CD14-positive monocyte (primary cell): ENCODE results near the gene HPDL. TPM values are rescaled to one million over a fixed set of nuclear protein-coding genes. Genes with fewer than 3 reads are reported as not detected.

Experiments used
- DNase-seq, 3 donors: peaks; one replicate each; pipeline ENCODE4 v3.0.0-alpha.2; 2011 to 2022
- H2AFZ ChIP-seq: 2 replicates; pipeline ENCODE4 v1.6.0; 2012; ENCODE audit warnings: mild to moderate bottlenecking, low read depth, low read length, inconsistent platforms; ENCODE audit not compliant: insufficient read depth, poor library complexity, severe bottlenecking
- H3K27ac ChIP-seq, 2 donors: 1 replicate in 1 of 2; 2 replicates in 1 of 2; pipeline ENCODE4 v1.5.1; 2012 to 2013; ENCODE audit warnings: low read length in 2 of 2, control low read depth in 1 of 2, inconsistent platforms in 1 of 2, low read depth in 1 of 2, mild to moderate bottlenecking in 1 of 2
- H3K27me3 ChIP-seq, 2 donors: one replicate each; pipeline versions ENCODE4 v1.6.0 to v1.6.1; 2011 to 2013; ENCODE audit warnings: low read length in 2 of 2; ENCODE audit not compliant: control insufficient read depth in 2 of 2, insufficient read depth in 2 of 2
- H3K36me3 ChIP-seq, 2 donors: replicated peaks in 1 of 2; 1 replicate in 1 of 2; 2 replicates in 1 of 2; pipeline versions ENCODE4 v1.5.1 to v1.6.1; 2012 to 2013; ENCODE audit warnings: low read length in 2 of 2, control low read depth in 1 of 2, inconsistent platforms in 1 of 2, mild to moderate bottlenecking in 1 of 2; ENCODE audit not compliant: insufficient read depth in 2 of 2, control insufficient read depth in 1 of 2
- H3K4me1 ChIP-seq, 2 donors: 1 replicate in 1 of 2; 2 replicates in 1 of 2; pipeline versions ENCODE4 v1.5.1 to v1.6.1; 2012 to 2013; ENCODE audit warnings: low read length in 2 of 2, control low read depth in 1 of 2, inconsistent platforms in 1 of 2, mild to moderate bottlenecking in 1 of 2, moderate library complexity in 1 of 2; ENCODE audit not compliant: insufficient read depth in 2 of 2, control insufficient read depth in 1 of 2
- H3K4me2 ChIP-seq: replicated peaks from 2 replicates; pipeline ENCODE3; 2012; ENCODE audit warnings: low read length, moderate library complexity, mild to moderate bottlenecking; ENCODE audit not compliant: poor library complexity, severe bottlenecking; ENCODE audit errors: extremely low read depth
- H3K4me3 ChIP-seq, 3 experiments: fragments of 200-600 bp in 1 of 3; sonication (generic) in 1 of 3; replicated peaks in 1 of 3; 1 replicate in 2 of 3; 2 replicates in 1 of 3; pipeline ENCODE4 v1.5.1; 2011 to 2013; ENCODE audit warnings: low read length in 3 of 3, mild to moderate bottlenecking in 3 of 3, control low read depth in 2 of 3, low read depth in 2 of 3, inconsistent platforms in 1 of 3, moderate library complexity in 1 of 3
- H3K79me2 ChIP-seq: 2 replicates; pipeline ENCODE4 v1.6.0; 2012; ENCODE audit warnings: mild to moderate bottlenecking, control low read depth, inconsistent platforms, low read length, moderate library complexity; ENCODE audit not compliant: insufficient read depth
- H3K9ac ChIP-seq: 2 replicates; pipeline ENCODE4 v1.6.0; 2017; ENCODE audit warnings: low read length, mild to moderate bottlenecking; ENCODE audit not compliant: insufficient read depth, poor library complexity, severe bottlenecking
- H3K9me3 ChIP-seq, 2 donors: replicated peaks in 1 of 2; 1 replicate in 1 of 2; 2 replicates in 1 of 2; pipeline versions ENCODE4 v1.5.1 to v1.6.1; 2012 to 2013; ENCODE audit warnings: low read length in 2 of 2, control low read depth in 1 of 2; ENCODE audit not compliant: control insufficient read depth in 1 of 2, insufficient read depth in 1 of 2
- H4K20me1 ChIP-seq: 2 replicates; pipeline ENCODE4 v1.6.0; 2012; ENCODE audit warnings: mild to moderate bottlenecking, low read length, control low read depth, moderate library complexity; ENCODE audit not compliant: insufficient read depth
- H3K27ac Mint-ChIP-seq, 7 donors: one replicate each; pipeline ENCODE4 v1.8.0; 2020; ENCODE audit warnings: mild to moderate bottlenecking in 7 of 7, mixed read lengths in 7 of 7, moderate library complexity in 6 of 7, inconsistent platforms in 2 of 7
- H3K27me3 Mint-ChIP-seq, 3 donors: one replicate each; pipeline ENCODE4 v1.8.0; 2021 to 2022; ENCODE audit warnings: low read depth in 3 of 3, mild to moderate bottlenecking in 3 of 3, mixed read lengths in 3 of 3, moderate library complexity in 3 of 3, inconsistent platforms in 1 of 3
- H3K36me3 Mint-ChIP-seq, 2 donors: one replicate each; pipeline ENCODE4 v1.8.0; 2020; ENCODE audit warnings: mixed read lengths in 2 of 2, inconsistent platforms in 1 of 2, mild to moderate bottlenecking in 1 of 2
- H3K4me1 Mint-ChIP-seq: one replicate; pipeline ENCODE4 v1.8.0; 2020; ENCODE audit warnings: mild to moderate bottlenecking, mixed read lengths
- H3K4me3 Mint-ChIP-seq, 2 donors: one replicate each; pipeline ENCODE4 v1.8.0; 2020; ENCODE audit warnings: mild to moderate bottlenecking in 2 of 2, mixed read lengths in 2 of 2, moderate library complexity in 1 of 2
- H3K9me3 Mint-ChIP-seq, 7 donors: one replicate each; pipeline ENCODE4 v1.8.0; 2020 to 2022; ENCODE audit warnings: mixed read lengths in 7 of 7, mild to moderate bottlenecking in 6 of 7, moderate library complexity in 6 of 7, inconsistent platforms in 2 of 7
- CTCF ChIP-seq: fragments of 200-600 bp; IDR thresholded peaks from one replicate; pipeline ENCODE4 v1.8.0; 2022; ENCODE audit warnings: antibody characterized with exemption, mild to moderate bottlenecking
- WGBS: methylation state at CpG from one replicate; pipeline ENCODE4 v1.1.5; 2013; ENCODE audit warnings: missing lambda C conversion rate; ENCODE audit not compliant: insufficient coverage; 5-methylcytosine and 5-hydroxymethylcytosine counted together
- intact Hi-C, 2 donors: fragments of 100-400 bp; cut with micrococcal nuclease; formaldehyde crosslinking; loops; one replicate each; pipeline versions ENCODE4 v1.15.0 to v1.15.1; 2023
- polyA plus RNA-seq, 3 donors: library from polyadenylated mRNA; depleted of rRNA in 1 of 3; unstranded in 2 of 3; stranded (reverse) in 1 of 3; fragments of 300-500 nt in 2 of 3; fragments of >200 nt in 1 of 3; fragmentation: Illumina TruSeq in 2 of 3; gene quantifications; 1 replicate in 2 of 3; 2 replicates in 1 of 3; pipeline ENCODE4 v1.2.3, GENCODE V29; 2012 to 2021

Gene HPDL
- polyA plus RNA-seq, 3 donors = 0.17 TPM; not detected in 2

DNA sequence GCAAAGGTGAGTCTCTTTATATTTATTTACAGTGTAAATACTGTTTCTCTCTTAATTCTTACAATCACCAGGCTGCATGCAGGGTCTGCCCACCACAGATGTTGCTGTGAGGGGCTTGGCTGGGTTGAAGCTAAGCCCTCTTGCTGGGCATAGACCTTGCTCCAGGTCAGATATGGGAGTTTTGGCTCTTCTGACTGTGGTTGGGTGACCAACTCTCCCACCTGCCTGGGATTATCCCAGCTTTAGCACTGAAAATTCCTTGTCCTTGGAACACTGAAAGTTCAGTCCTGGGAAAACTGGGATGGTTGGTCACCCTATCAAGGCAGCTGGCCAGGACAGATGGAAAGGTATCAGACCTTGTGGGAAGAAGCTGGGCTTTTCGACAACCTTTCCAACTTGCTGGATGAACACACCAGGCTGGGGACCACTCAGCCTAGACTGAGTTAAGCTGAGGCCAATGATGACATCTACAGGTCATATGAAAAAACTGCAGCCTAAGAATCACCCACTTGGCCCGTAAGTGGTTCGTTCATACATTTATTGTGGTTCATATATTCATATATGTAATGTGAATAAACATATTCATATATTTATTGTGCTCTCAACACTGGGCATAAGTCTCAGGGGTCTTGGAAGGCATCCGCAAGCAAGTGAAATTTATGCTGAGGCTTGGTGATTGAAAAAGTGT lies 26.6 kb upstream of the HPDL start:
- H3K4me1 ChIP-seq = peaks cover 15 to 18% of the 10 kb centered on the region in 2 donors
- H3K27me3 Mint-ChIP-seq = peaks cover 0 to 6% (median 5%) of the 10 kb centered on the region in 3 donors
- no peaks in the 10 kb centered on the region for H4K20me1 ChIP-seq
- no peak overlapping the region for H3K9ac ChIP-seq
- peaks cover 10% of the 10 kb centered on the region for H3K4me1 Mint-ChIP-seq
- H3K27me3 ChIP-seq = no peaks in the 10 kb centered on the region
- no peak overlapping the region for H3K27ac Mint-ChIP-seq
- no peaks in the 10 kb centered on the region for H3K9me3 ChIP-seq
- DNase-seq = peak; percentile 46 to 65 (median 62)
- H3K79me2 ChIP-seq = no peaks in the 10 kb centered on the region
- H3K9me3 Mint-ChIP-seq = no peaks in the 10 kb centered on the region
- H3K36me3 ChIP-seq = no peaks in the 10 kb centered on the region
- no peak overlapping the region for H3K4me2 ChIP-seq
- intact Hi-C loops = loop anchor here (1.0 to 10.0 kb wide), 6 partner anchors 281 to 568 kb away; partner anchors contain the start of genes NASP (in 1 of the 2), RNU5D-1 (in 1 of the 2) and RPS8 (in 1 of the 2)
- no peaks in the 10 kb centered on the region for H3K36me3 Mint-ChIP-seq
- 0% methylated on average over 1 of the region's 4 CpGs for WGBS
- peak; percentile 75 for TF ChIP-seq CTCF
- H2AFZ ChIP-seq = no peak overlapping the region
- H3K27ac ChIP-seq = no peak overlapping the region
- H3K4me3 Mint-ChIP-seq = no peak overlapping the region
- no peak overlapping the region for H3K4me3 ChIP-seq

GRCh38 chr1:45300669-45300997 lies 26.1 kb upstream of the HPDL start:
- DNase-seq = no peak
- Histone ChIP-seq H2AFZ (no peak overlapping the region), H3K27me3 (no peaks in the 10 kb centered on the region), H3K9ac (no peak overlapping the region), H3K36me3 (no peaks in the 10 kb centered on the region), H3K9me3 (no peaks in the 10 kb centered on the region), H3K79me2 (no peaks in the 10 kb centered on the region), H3K4me1 (peaks cover 15 to 18% of the 10 kb centered on the region in 2 donors), H4K20me1 (no peaks in the 10 kb centered on the region), H3K27ac (no peak overlapping the region), H3K4me2 (no peak overlapping the region), H3K4me3 (no peak overlapping the region)
- intact Hi-C loops = loop anchor here (2.0 to 10.0 kb wide), 5 partner anchors 282 to 568 kb away; partner anchors contain the start of genes NASP (in 1 of the 2), RNU5D-1 (in 1 of the 2) and RPS8 (in 1 of the 2)
- H3K27me3 Mint-ChIP-seq = peaks cover 0 to 6% (median 5%) of the 10 kb centered on the region in 3 donors
- no peaks in the 10 kb centered on the region for H3K36me3 Mint-ChIP-seq
- H3K9me3 Mint-ChIP-seq = no peaks in the 10 kb centered on the region
- no peak overlapping the region for H3K4me3 Mint-ChIP-seq
- no peak for TF ChIP-seq CTCF
- peak overlapping the region in 1 of 7 donors; percentile 41 for H3K27ac Mint-ChIP-seq
- 100% methylated on average over 1 of the region's 2 CpGs for WGBS
- peaks cover 10% of the 10 kb centered on the region for H3K4me1 Mint-ChIP-seq
